ENCODE data around the gene TENM3. TPM values are rescaled to one million over a fixed set of nuclear protein-coding genes. Genes with fewer than 3 reads are reported as not detected.

The TENM3 gene
- total RNA-seq, 1 experiment from 2014 or later, result 71.0 TPM

DNA sequence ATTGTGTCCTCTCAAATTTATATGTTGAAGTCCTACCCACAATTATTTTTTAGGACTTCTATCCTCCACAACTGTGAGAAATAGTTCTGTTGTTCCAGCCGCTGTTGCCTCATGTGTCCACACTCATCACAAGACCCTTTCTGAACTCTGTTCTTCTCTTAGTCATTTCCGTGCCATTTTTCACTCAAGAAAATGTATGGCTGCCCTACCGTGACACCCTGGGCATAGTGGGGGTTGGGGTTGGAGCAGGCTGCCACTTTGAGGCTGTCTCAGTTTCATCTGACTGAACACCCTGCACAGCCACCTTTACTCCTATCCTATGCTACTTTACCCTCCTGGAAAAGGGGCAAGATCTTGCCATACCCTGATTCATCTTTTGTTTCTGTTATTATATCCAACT lies 319.1 kb downstream of the TENM3 start:
- POLR2A ChIA-PET, result no interaction called here
- Mint-ChIP-seq H3K4me1 (peaks cover 86% of the 10 kb centered on the region), H3K4me3 (no peak overlapping the region), H3K27ac (peak overlapping the region; percentile 42), H3K27me3 (ENCODE audit: low read depth) (no peaks in the 10 kb centered on the region), H3K36me3 (no peaks in the 10 kb centered on the region), H3K9me3 (no peaks in the 10 kb centered on the region)
- ATAC-seq, result no peak
- no peak for DNase-seq (ENCODE audit: low spot score)
- TF ChIP-seq IRF2 (CRISPR knock-in tag; IDR thresholded peaks at IDR 0.05; ENCODE audit: borderline replicate concordance, low read depth) (no peak), FOXK1 (CRISPR knock-in tag; IDR thresholded peaks at IDR 0.05) (no peak), TEAD4 (CRISPR knock-in tag; IDR thresholded peaks at IDR 0.05) (no peak), JUN (CRISPR knock-in tag; IDR thresholded peaks at IDR 0.05) (no peak), ZNF219 (CRISPR knock-in tag; IDR thresholded peaks at IDR 0.05; ENCODE audit: borderline replicate concordance) (no peak), TP53 (CRISPR knock-in tag; IDR thresholded peaks at IDR 0.05) (no peak), FOXP1 (CRISPR knock-in tag; IDR thresholded peaks at IDR 0.05; ENCODE audit: borderline replicate concordance) (no peak), SP1 (CRISPR knock-in tag; conservative IDR thresholded peaks at IDR 0.05) (no peak), NR2C2 (CRISPR knock-in tag; IDR thresholded peaks at IDR 0.05) (no peak), OVOL2 (CRISPR knock-in tag; IDR thresholded peaks at IDR 0.05; ENCODE audit: borderline replicate concordance) (no peak)
- TF ChIP-seq, protein P1, sequence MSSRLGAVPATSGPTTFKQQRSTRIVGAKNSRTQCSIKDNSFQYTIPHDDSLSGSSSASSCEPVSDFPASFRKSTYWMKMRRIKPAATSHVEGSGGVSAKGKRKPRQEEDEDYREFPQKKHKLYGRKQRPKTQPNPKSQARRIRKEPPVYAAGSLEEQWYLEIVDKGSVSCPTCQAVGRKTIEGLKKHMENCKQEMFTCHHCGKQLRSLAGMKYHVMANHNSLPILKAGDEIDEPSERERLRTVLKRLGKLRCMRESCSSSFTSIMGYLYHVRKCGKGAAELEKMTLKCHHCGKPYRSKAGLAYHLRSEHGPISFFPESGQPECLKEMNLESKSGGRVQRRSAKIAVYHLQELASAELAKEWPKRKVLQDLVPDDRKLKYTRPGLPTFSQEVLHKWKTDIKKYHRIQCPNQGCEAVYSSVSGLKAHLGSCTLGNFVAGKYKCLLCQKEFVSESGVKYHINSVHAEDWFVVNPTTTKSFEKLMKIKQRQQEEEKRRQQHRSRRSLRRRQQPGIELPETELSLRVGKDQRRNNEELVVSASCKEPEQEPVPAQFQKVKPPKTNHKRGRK (CRISPR knock-in tag; IDR thresholded peaks at IDR 0.05; ENCODE audit: borderline replicate concordance), result no peak
- TF ChIP-seq, protein P2, sequence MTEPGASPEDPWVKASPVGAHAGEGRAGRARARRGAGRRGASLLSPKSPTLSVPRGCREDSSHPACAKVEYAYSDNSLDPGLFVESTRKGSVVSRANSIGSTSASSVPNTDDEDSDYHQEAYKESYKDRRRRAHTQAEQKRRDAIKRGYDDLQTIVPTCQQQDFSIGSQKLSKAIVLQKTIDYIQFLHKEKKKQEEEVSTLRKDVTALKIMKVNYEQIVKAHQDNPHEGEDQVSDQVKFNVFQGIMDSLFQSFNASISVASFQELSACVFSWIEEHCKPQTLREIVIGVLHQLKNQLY (CRISPR knock-in tag; IDR thresholded peaks at IDR 0.05), result no peak
- TF ChIP-seq, protein P3, sequence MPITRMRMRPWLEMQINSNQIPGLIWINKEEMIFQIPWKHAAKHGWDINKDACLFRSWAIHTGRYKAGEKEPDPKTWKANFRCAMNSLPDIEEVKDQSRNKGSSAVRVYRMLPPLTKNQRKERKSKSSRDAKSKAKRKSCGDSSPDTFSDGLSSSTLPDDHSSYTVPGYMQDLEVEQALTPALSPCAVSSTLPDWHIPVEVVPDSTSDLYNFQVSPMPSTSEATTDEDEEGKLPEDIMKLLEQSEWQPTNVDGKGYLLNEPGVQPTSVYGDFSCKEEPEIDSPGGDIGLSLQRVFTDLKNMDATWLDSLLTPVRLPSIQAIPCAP (CRISPR knock-in tag; IDR thresholded peaks at IDR 0.05), result no peak
- TF ChIP-seq, protein P4, sequence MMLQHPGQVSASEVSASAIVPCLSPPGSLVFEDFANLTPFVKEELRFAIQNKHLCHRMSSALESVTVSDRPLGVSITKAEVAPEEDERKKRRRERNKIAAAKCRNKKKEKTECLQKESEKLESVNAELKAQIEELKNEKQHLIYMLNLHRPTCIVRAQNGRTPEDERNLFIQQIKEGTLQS (CRISPR knock-in tag; conservative IDR thresholded peaks at IDR 0.05), result no peak
- TF ChIP-seq, protein P5, sequence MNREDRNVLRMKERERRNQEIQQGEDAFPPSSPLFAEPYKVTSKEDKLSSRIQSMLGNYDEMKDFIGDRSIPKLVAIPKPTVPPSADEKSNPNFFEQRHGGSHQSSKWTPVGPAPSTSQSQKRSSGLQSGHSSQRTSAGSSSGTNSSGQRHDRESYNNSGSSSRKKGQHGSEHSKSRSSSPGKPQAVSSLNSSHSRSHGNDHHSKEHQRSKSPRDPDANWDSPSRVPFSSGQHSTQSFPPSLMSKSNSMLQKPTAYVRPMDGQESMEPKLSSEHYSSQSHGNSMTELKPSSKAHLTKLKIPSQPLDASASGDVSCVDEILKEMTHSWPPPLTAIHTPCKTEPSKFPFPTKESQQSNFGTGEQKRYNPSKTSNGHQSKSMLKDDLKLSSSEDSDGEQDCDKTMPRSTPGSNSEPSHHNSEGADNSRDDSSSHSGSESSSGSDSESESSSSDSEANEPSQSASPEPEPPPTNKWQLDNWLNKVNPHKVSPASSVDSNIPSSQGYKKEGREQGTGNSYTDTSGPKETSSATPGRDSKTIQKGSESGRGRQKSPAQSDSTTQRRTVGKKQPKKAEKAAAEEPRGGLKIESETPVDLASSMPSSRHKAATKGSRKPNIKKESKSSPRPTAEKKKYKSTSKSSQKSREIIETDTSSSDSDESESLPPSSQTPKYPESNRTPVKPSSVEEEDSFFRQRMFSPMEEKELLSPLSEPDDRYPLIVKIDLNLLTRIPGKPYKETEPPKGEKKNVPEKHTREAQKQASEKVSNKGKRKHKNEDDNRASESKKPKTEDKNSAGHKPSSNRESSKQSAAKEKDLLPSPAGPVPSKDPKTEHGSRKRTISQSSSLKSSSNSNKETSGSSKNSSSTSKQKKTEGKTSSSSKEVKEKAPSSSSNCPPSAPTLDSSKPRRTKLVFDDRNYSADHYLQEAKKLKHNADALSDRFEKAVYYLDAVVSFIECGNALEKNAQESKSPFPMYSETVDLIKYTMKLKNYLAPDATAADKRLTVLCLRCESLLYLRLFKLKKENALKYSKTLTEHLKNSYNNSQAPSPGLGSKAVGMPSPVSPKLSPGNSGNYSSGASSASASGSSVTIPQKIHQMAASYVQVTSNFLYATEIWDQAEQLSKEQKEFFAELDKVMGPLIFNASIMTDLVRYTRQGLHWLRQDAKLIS (CRISPR knock-in tag; IDR thresholded peaks at IDR 0.05; ENCODE audit: borderline replicate concordance), result no peak
- TF ChIP-seq, protein P6, sequence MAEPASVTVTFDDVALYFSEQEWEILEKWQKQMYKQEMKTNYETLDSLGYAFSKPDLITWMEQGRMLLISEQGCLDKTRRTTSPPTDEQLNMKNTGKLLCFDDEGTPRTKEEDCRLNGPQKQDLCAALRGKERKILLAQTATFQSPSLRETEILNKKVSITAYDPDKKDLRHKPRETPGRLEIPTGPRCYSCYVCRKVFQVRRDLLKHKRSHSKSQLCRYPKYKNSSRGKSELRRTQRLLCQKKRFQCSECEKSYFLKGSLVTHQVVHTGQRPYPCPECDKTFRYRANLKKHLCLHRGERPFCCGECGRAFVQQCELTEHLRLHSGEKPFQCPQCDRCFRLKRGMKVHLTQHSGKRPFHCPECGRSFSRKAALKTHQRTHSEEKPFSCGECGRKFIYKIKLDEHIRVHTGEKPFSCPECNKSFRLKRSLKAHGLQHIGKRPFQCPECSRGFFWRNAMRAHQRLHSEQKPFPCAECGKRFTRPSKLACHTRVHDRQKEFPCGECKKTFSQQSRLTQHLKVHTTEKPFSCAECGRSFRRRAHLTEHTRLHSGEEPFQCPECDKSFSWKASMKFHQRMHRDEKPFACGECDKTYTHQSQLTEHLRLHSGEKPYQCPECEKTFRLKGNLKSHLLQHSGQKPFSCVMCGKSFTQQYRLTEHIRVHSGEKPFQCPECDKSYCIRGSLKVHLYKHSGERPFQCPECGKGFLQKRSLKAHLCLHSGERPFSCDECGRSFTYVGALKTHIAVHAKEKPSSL (CRISPR knock-in tag; conservative IDR thresholded peaks at IDR 0.05), result no peak
- TF ChIP-seq, protein P7, sequence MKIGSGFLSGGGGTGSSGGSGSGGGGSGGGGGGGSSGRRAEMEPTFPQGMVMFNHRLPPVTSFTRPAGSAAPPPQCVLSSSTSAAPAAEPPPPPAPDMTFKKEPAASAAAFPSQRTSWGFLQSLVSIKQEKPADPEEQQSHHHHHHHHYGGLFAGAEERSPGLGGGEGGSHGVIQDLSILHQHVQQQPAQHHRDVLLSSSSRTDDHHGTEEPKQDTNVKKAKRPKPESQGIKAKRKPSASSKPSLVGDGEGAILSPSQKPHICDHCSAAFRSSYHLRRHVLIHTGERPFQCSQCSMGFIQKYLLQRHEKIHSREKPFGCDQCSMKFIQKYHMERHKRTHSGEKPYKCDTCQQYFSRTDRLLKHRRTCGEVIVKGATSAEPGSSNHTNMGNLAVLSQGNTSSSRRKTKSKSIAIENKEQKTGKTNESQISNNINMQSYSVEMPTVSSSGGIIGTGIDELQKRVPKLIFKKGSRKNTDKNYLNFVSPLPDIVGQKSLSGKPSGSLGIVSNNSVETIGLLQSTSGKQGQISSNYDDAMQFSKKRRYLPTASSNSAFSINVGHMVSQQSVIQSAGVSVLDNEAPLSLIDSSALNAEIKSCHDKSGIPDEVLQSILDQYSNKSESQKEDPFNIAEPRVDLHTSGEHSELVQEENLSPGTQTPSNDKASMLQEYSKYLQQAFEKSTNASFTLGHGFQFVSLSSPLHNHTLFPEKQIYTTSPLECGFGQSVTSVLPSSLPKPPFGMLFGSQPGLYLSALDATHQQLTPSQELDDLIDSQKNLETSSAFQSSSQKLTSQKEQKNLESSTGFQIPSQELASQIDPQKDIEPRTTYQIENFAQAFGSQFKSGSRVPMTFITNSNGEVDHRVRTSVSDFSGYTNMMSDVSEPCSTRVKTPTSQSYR (CRISPR knock-in tag; IDR thresholded peaks at IDR 0.05), result no peak
- TF ChIP-seq, protein P8, sequence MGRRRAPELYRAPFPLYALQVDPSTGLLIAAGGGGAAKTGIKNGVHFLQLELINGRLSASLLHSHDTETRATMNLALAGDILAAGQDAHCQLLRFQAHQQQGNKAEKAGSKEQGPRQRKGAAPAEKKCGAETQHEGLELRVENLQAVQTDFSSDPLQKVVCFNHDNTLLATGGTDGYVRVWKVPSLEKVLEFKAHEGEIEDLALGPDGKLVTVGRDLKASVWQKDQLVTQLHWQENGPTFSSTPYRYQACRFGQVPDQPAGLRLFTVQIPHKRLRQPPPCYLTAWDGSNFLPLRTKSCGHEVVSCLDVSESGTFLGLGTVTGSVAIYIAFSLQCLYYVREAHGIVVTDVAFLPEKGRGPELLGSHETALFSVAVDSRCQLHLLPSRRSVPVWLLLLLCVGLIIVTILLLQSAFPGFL (CRISPR knock-in tag; IDR thresholded peaks at IDR 0.05; ENCODE audit: borderline replicate concordance), result no peak
- CTCF ChIA-PET, result no interaction called here
